ENCODE data around the gene OLFM1.
"Not testable (repeated sequence)": the region's sequence is repeated elsewhere in the genome, so short reads cannot be mapped to it uniquely, and the experiment has no call there.

Gene OLFM1

DNA sequence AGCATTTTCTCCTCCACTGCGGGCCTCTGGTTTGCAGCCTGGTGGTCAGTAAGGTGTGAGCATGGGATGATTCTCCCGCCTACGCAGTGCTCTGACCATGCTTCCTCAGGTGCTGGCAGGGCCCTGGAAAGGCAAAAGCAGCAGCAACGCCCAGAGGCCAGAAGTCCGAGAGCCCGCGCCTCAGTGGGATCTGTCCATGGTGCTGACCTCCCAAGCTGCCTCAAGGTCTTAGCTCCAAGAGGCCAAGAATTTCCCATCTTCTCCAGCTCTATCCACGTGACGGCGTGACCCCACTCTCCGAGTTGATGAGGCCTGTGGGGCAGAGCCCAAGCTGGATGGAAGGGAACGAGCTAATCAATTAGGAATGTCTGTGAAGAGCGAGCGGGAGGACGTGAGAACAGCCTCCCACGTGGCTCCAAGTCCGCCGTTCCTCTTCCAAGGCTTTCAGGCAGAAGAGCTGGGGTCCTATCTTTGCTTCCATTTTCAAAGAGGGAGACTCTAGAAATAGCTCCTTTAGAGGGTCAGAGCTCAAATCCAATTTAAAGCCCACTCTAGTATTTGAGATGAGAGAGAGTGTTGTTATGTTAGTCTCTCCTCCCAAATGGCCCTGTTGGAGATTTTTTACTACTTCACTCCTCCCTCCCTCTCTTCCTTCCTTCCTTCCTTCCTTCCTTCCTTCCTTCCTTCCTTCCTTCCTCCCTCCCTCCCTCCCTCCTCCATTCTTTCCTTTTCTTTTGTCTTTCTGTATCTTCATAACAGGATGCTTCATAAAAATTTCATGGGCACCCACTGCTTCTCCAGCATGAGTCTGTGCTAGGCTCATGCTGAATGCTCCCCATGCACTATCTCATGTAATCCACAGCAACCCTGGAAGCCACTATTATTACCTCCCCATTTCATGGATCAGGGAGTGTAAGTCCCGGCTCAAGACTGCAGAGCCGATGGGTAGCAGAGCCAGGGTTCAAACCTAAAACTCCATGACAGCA, 69.3 kb downstream of the OLFM1 start:
- Histone ChIP-seq H3K4me1 (ENCODE audit: control insufficient read depth, insufficient read depth, low read length) (no peaks in the 10 kb centered on the region), H3K4me3 (ENCODE audit: low read length in 2 of 2) (no peak overlapping the region), H3K9ac (ENCODE audit: low read length in 2 of 2) (no peak overlapping the region), H3K27me3 (ENCODE audit: control insufficient read depth in 1 of 2, insufficient read depth in 2 of 2, low read length in 2 of 2) (peaks cover 27 to 32% of the 10 kb centered on the region in 2 donors), H3K27ac (ENCODE audit: low read length) (no peak overlapping the region), H3K9me3 (ENCODE audit: control insufficient read depth in 2 of 2, low read length in 2 of 2) (no peaks in the 10 kb centered on the region), H3K36me3 (ENCODE audit: control insufficient read depth in 2 of 2, insufficient read depth in 2 of 2, low read length in 2 of 2) (no peaks in the 10 kb centered on the region)

DNA sequence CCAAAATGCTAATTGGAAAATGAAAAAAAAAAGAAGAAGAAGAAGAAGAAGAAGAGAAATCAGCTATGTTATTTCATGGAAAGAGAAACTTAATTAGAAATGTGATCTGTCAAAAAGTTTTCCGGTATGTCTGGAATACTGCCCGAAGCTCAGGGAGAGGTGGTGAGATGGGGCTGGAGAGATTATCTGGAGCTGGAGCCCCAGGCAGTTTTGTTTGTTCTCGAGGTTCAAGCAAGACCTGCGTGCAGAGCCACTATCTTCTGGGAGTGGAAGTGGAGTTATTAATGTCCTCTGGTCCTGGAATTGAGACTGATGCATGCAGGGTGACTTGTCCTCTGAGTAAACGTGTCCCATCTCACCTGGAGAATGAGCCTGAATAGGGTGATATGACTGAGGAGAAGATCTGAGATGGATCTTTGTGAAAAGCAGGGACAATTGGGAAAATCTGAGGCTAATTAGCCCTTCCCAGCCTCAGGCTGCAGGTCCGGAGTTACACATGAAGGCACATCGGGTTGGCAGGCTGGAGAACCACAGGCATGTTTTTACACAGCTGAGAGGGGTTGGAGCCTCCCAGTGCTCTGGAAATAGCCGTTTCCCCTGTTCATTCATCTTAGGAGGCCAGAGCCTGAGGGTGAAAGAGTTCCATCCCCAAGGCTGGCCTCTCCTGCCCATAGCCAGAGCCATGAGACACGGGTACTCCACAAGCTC, 70.5 kb downstream of the OLFM1 start:
- Histone ChIP-seq H3K27me3 (ENCODE audit: control insufficient read depth in 1 of 2, insufficient read depth in 2 of 2, low read length in 2 of 2) (peaks cover 21 to 28% of the 10 kb centered on the region in 2 donors), H3K9me3 (ENCODE audit: control insufficient read depth in 2 of 2, low read length in 2 of 2) (no peaks in the 10 kb centered on the region), H3K4me1 (ENCODE audit: control insufficient read depth, insufficient read depth, low read length) (no peaks in the 10 kb centered on the region), H3K9ac (ENCODE audit: low read length in 2 of 2) (no peak overlapping the region), H3K27ac (ENCODE audit: low read length) (no peak overlapping the region), H3K4me3 (ENCODE audit: low read length in 2 of 2) (no peak overlapping the region), H3K36me3 (ENCODE audit: control insufficient read depth in 2 of 2, insufficient read depth in 2 of 2, low read length in 2 of 2) (no peaks in the 10 kb centered on the region)

GRCh38 chr9:135158564-135158937, 71.1 kb downstream of the OLFM1 start:
- no peaks in the 10 kb centered on the region for H3K4me1 ChIP-seq (ENCODE audit: control insufficient read depth, insufficient read depth, low read length)
- no peaks in the 10 kb centered on the region for H3K36me3 ChIP-seq (ENCODE audit: control insufficient read depth in 2 of 2, insufficient read depth in 2 of 2, low read length in 2 of 2)
- H3K27me3 ChIP-seq (ENCODE audit: control insufficient read depth in 1 of 2, insufficient read depth in 2 of 2, low read length in 2 of 2) = peaks cover 19 to 30% of the 10 kb centered on the region in 2 donors
- no peak overlapping the region for H3K4me3 ChIP-seq (ENCODE audit: low read length in 2 of 2)
- H3K9ac ChIP-seq (ENCODE audit: low read length in 2 of 2) = no peak overlapping the region
- no peak overlapping the region for H3K27ac ChIP-seq (ENCODE audit: low read length)
- H3K9me3 ChIP-seq (ENCODE audit: control insufficient read depth in 2 of 2, low read length in 2 of 2) = no peaks in the 10 kb centered on the region

DNA sequence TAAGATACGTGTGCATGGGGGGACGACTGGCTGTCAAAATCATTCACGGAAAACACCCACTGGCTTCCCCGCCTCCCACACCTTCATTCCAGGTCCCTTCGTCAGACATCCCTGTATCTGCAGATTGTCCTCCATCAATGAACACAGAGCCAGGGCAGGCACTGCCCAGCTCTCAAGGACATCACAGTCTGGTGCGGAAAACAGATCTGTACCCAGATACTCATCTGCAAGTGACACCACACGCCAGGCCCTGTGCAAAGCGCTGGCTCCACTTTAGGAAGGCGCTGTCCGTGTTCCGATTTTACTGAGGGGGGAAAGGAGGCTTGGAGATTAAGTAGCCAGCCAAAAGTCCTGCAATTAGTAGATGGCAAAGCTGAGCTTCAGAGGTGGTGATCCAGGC, 72.3 kb downstream of the OLFM1 start:
- Histone ChIP-seq H3K4me3 (ENCODE audit: low read length in 2 of 2) (no peak overlapping the region), H3K36me3 (ENCODE audit: control insufficient read depth in 2 of 2, insufficient read depth in 2 of 2, low read length in 2 of 2) (no peaks in the 10 kb centered on the region), H3K9ac (ENCODE audit: low read length in 2 of 2) (no peak overlapping the region), H3K9me3 (ENCODE audit: control insufficient read depth in 2 of 2, low read length in 2 of 2) (no peaks in the 10 kb centered on the region), H3K27ac (ENCODE audit: low read length) (no peak overlapping the region), H3K27me3 (ENCODE audit: control insufficient read depth in 1 of 2, insufficient read depth in 2 of 2, low read length in 2 of 2) (peaks cover 16 to 27% of the 10 kb centered on the region in 2 donors), H3K4me1 (ENCODE audit: control insufficient read depth, insufficient read depth, low read length) (no peaks in the 10 kb centered on the region)

GRCh38 chr9:135160862-135161261, 73.4 kb downstream of the OLFM1 start:
- no peaks in the 10 kb centered on the region for H3K36me3 ChIP-seq (ENCODE audit: control insufficient read depth in 2 of 2, insufficient read depth in 2 of 2, low read length in 2 of 2)
- peaks cover 16 to 36% of the 10 kb centered on the region in 2 donors for H3K27me3 ChIP-seq (ENCODE audit: control insufficient read depth in 1 of 2, insufficient read depth in 2 of 2, low read length in 2 of 2)
- H3K4me3 ChIP-seq (ENCODE audit: low read length in 2 of 2) = no peak overlapping the region
- H3K9ac ChIP-seq (ENCODE audit: low read length in 2 of 2) = no peak overlapping the region
- H3K9me3 ChIP-seq (ENCODE audit: control insufficient read depth in 2 of 2, low read length in 2 of 2) = no peaks in the 10 kb centered on the region
- H3K27ac ChIP-seq (ENCODE audit: low read length) = no peak overlapping the region
- H3K4me1 ChIP-seq (ENCODE audit: control insufficient read depth, insufficient read depth, low read length) = no peaks in the 10 kb centered on the region

- not testable (repeated sequence) for H3K36me3 ChIP-seq (ENCODE audit: control insufficient read depth in 2 of 2, insufficient read depth in 2 of 2, low read length in 2 of 2); H3K4me3 ChIP-seq (ENCODE audit: low read length in 2 of 2); H3K9ac ChIP-seq (ENCODE audit: low read length in 2 of 2); H3K9me3 ChIP-seq (ENCODE audit: control insufficient read depth in 2 of 2, low read length in 2 of 2); H3K4me1 ChIP-seq (ENCODE audit: control insufficient read depth, insufficient read depth, low read length); H3K27ac ChIP-seq (ENCODE audit: low read length)
- peaks cover 21 to 40% of the 10 kb centered on the region in 2 donors for H3K27me3 ChIP-seq (ENCODE audit: control insufficient read depth in 1 of 2, insufficient read depth in 2 of 2, low read length in 2 of 2)
Observed at GRCh38 chr9:135162599-135162998, 75.1 kb downstream of the OLFM1 start.

- no peaks in the 10 kb centered on the region for H3K9me3 ChIP-seq (ENCODE audit: control insufficient read depth in 2 of 2, low read length in 2 of 2)
- H3K27me3 ChIP-seq (ENCODE audit: control insufficient read depth in 1 of 2, insufficient read depth in 2 of 2, low read length in 2 of 2) = peaks cover 16 to 38% of the 10 kb centered on the region in 2 donors
- H3K9ac ChIP-seq (ENCODE audit: low read length in 2 of 2) = no peak overlapping the region
Observed at GRCh38 chr9:135163023-135163780, 75.7 kb downstream of the OLFM1 start.

GRCh38 chr9:135164036-135164435, 76.6 kb downstream of the OLFM1 start:
- no peak overlapping the region for H3K9ac ChIP-seq (ENCODE audit: low read length in 2 of 2)
- no peaks in the 10 kb centered on the region for H3K36me3 ChIP-seq (ENCODE audit: control insufficient read depth in 2 of 2, insufficient read depth in 2 of 2, low read length in 2 of 2)
- no peaks in the 10 kb centered on the region for H3K9me3 ChIP-seq (ENCODE audit: control insufficient read depth in 2 of 2, low read length in 2 of 2)
- no peak overlapping the region for H3K4me3 ChIP-seq (ENCODE audit: low read length in 2 of 2)
- H3K27ac ChIP-seq (ENCODE audit: low read length) = no peak overlapping the region
- H3K27me3 ChIP-seq (ENCODE audit: control insufficient read depth in 1 of 2, insufficient read depth in 2 of 2, low read length in 2 of 2) = peaks cover 9 to 32% of the 10 kb centered on the region in 2 donors
- H3K4me1 ChIP-seq (ENCODE audit: control insufficient read depth, insufficient read depth, low read length) = no peaks in the 10 kb centered on the region

More at GRCh38 chr9:135163023-135163780, 75.7 kb downstream of the OLFM1 start:
- no peak overlapping the region for H3K27ac ChIP-seq (ENCODE audit: low read length)
- no peaks in the 10 kb centered on the region for H3K36me3 ChIP-seq (ENCODE audit: control insufficient read depth in 2 of 2, insufficient read depth in 2 of 2, low read length in 2 of 2)
- no peaks in the 10 kb centered on the region for H3K4me1 ChIP-seq (ENCODE audit: control insufficient read depth, insufficient read depth, low read length)
- no peak overlapping the region for H3K4me3 ChIP-seq (ENCODE audit: low read length in 2 of 2)

DNA sequence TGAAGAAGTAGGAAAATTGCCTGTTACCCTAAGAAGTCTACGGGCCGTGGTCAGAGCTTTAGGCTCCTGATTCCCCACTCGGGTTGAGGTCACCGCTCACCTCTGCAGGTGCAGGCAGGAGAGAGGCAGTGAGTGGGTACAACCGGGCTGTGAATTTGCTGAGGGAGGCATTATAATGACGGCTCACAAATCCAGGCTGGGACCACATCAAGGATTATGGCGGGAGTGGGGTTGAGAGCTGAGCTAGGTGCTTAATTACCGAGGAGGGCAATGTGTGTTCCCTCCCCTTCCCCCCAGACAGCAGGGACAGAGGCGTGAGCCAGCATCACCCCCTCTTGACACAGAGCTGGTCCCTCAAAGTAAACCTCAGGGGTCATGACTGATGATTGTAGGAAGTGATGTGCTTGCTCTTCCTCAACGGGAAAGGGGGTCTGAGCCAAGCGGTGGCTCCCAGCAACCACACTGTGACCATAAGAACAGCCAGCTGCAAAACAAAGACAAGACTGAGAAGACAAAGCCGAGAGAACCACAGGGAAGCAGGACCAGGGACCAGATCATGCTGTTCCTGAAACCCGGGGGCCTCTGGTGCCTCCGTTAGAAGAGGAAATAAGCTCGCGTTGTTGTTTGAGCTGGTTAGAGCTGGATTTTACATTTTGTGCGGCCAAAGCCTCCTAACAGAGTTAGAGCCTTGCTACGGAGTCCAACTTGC, 77.7 kb downstream of the OLFM1 start:
- Histone ChIP-seq H3K4me1 (ENCODE audit: control insufficient read depth, insufficient read depth, low read length) (no peaks in the 10 kb centered on the region), H3K9ac (ENCODE audit: low read length in 2 of 2) (no peak overlapping the region), H3K4me3 (ENCODE audit: low read length in 2 of 2) (no peak overlapping the region), H3K27me3 (ENCODE audit: control insufficient read depth in 1 of 2, insufficient read depth in 2 of 2, low read length in 2 of 2) (peaks cover 9 to 29% of the 10 kb centered on the region in 2 donors), H3K36me3 (ENCODE audit: control insufficient read depth in 2 of 2, insufficient read depth in 2 of 2, low read length in 2 of 2) (no peaks in the 10 kb centered on the region), H3K9me3 (ENCODE audit: control insufficient read depth in 2 of 2, low read length in 2 of 2) (no peaks in the 10 kb centered on the region), H3K27ac (ENCODE audit: low read length) (no peak overlapping the region)
